ENCODE measurements around the gene MICA. TPM values are rescaled to one million over a fixed set of nuclear protein-coding genes. Genes with fewer than 3 reads are reported as not detected.
A peak's percentile ranks its signal among the peaks of the same experiment; 100 is the strongest.
"Not testable (repeated sequence)": the region's sequence is repeated elsewhere in the genome, so short reads cannot be mapped to it uniquely, and the experiment has no call there.

The MICA gene
- total RNA-seq, 1 donor from 2014 or later: 9.9 TPM

DNA sequence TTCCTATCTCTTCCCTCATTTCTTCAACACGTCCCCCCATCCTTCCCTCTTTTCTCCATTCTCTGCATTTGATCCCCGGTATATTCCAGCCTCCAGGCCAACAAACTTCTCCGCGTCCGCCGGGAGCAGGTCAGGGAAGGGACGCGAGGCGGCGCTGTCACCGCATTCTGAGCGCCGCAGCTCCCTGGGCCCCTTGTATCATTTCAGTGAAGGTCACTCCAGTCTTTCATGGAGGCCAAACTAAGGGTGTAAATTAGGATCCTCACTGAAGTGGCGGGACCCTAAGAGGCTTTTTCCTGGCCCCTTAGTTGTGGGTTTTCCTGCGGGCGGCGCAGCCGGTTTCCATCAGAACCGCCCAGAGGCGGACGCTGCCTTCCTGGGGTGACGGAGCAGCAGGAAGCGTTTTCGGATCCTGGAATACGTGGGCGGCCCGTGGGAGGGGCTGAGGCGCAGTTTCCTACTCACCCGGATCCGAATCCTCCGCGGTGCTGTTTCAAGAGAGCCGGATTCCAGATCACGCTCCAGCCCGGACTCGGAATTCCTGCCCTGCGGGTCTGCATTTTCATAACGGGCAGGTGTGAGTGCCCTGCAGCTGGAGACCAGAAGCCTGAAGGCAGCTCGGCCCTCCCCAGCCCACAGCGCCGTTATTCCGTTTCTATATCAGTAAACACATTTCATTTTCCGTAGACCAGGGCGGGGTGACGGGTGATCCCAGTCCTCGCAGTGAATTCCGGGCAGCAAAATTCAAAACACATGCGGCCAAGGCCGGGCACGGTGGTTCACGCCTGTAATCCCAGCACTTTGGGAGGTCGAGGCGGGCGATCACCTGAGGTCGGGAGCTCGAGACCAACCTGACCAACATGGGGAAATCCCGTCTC lies 3.6 kb upstream of the MICA start:
- Histone ChIP-seq H3K4me3 (peak overlapping the region; percentile 95), H3K27ac (replicated peaks) (peak overlapping the region; percentile 100), H3K27me3 (ENCODE audit: low read depth) (no peaks in the 10 kb centered on the region), H3K9me3 (replicated peaks) (no peaks in the 10 kb centered on the region), H3K36me3 (peaks cover 3% of the 10 kb centered on the region), H3K4me1 (peaks cover 80% of the 10 kb centered on the region)
- intact Hi-C loops (cut with micrococcal nuclease): no loop called here
- DNase-seq: peak; percentile 95
- TF ChIP-seq, protein P1, sequence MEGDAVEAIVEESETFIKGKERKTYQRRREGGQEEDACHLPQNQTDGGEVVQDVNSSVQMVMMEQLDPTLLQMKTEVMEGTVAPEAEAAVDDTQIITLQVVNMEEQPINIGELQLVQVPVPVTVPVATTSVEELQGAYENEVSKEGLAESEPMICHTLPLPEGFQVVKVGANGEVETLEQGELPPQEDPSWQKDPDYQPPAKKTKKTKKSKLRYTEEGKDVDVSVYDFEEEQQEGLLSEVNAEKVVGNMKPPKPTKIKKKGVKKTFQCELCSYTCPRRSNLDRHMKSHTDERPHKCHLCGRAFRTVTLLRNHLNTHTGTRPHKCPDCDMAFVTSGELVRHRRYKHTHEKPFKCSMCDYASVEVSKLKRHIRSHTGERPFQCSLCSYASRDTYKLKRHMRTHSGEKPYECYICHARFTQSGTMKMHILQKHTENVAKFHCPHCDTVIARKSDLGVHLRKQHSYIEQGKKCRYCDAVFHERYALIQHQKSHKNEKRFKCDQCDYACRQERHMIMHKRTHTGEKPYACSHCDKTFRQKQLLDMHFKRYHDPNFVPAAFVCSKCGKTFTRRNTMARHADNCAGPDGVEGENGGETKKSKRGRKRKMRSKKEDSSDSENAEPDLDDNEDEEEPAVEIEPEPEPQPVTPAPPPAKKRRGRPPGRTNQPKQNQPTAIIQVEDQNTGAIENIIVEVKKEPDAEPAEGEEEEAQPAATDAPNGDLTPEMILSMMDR (IDR thresholded peaks at IDR 0.05; ENCODE audit: borderline replicate concordance): peak; percentile 93

GRCh38 chr6:31400467-31401289 lies 2.7 kb upstream of the MICA start:
- Histone ChIP-seq H3K27ac (replicated peaks) (peak overlapping the region; percentile 100), H3K4me1 (peaks cover 85% of the 10 kb centered on the region), H3K27me3 (ENCODE audit: low read depth) (no peaks in the 10 kb centered on the region), H3K36me3 (no peaks in the 10 kb centered on the region), H3K4me3 (peak overlapping the region; percentile 95), H3K9me3 (replicated peaks) (no peaks in the 10 kb centered on the region)
- TF ChIP-seq, protein P1 (IDR thresholded peaks at IDR 0.05; ENCODE audit: borderline replicate concordance): no peak
- intact Hi-C loops (cut with micrococcal nuclease): no loop called here
- DNase-seq: peak; percentile 86

GRCh38 chr6:31401403-31401802 lies 2.0 kb upstream of the MICA start:
- Histone ChIP-seq H3K27ac (replicated peaks) (peak overlapping the region; percentile 100), H3K27me3 (ENCODE audit: low read depth) (no peaks in the 10 kb centered on the region), H3K4me1 (peaks cover 88% of the 10 kb centered on the region), H3K36me3 (no peaks in the 10 kb centered on the region), H3K4me3 (peak overlapping the region; percentile 95), H3K9me3 (replicated peaks) (no peaks in the 10 kb centered on the region)
- intact Hi-C loops (cut with micrococcal nuclease): no loop called here
- TF ChIP-seq, protein P1 (IDR thresholded peaks at IDR 0.05; ENCODE audit: borderline replicate concordance): no peak
- DNase-seq: no peak

DNA sequence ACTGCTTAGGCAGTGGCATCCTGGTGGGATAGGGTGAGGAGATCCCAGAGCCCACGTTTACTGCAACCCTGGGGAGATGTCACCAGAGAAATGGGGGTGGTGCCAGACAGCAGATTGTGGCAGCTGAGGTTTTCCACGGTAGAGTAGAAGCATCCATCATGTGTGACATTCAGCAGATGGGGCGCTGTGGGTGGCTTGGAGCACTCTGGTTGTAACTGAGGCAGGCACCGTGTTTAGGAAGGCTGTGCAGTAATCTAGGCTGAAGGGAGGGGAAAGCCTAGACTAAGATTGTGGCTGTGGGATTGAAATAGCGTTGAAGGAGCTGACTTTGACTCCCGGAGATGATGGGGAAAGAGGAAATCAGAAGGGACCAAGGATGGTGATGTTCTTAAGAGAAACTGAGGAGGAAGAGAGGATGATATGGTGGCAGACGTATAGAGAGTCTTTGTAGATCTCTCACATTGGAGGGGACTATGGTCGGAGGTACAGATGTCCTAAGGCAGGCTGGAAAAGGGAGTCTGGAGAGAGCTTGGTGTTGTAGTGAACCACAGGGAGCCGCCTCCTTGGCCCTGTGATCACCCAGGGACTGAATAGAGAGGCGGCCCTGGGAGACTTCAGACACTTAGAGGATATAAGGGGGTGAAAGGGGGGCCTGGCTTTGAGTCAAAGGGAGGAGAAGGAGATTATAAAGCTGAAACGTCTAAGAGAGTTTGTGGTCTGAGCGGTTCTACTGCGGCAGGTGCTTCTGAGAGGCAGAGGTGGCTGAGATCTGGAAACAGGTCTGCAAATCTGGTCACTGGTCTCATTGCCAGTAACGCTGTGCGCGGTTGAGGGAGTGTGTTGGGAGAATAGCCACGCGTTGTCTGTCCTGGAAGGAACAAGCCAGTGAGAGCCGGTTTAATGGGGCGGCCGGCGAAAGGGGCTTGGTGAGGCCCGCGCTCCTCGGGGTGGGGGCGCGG lies 792 bp upstream of the MICA start:
- no peaks in the 10 kb centered on the region for H3K27me3 ChIP-seq (ENCODE audit: low read depth)
- DNase-seq: no peak
- H3K4me3 ChIP-seq: peak overlapping the region; percentile 95
- no peaks in the 10 kb centered on the region for H3K36me3 ChIP-seq
- H3K27ac ChIP-seq (replicated peaks): peak overlapping the region; percentile 100
- TF ChIP-seq, protein P1 (IDR thresholded peaks at IDR 0.05; ENCODE audit: borderline replicate concordance): no peak
- peaks cover 3% of the 10 kb centered on the region for H3K9me3 ChIP-seq (replicated peaks)
- intact Hi-C loops (cut with micrococcal nuclease): no loop called here
- peaks cover 86% of the 10 kb centered on the region for H3K4me1 ChIP-seq

- intact Hi-C loops (cut with micrococcal nuclease); H3K9me3 ChIP-seq (replicated peaks); H3K36me3 ChIP-seq; H3K27me3 ChIP-seq (ENCODE audit: low read depth); DNase-seq: not testable (repeated sequence)
- Histone ChIP-seq H3K4me3 (peak overlapping the region; percentile 95), H3K4me1 (peaks cover 86% of the 10 kb centered on the region), H3K27ac (replicated peaks) (peak overlapping the region; percentile 100)
Observed at GRCh38 chr6:31404061-31404364, 618 bp downstream of the MICA start.
